GM21360 (cell line): Measurements from ENCODE around the gene PNO1.
"Not testable (repeated sequence)": the region's sequence is repeated elsewhere in the genome, so short reads cannot be mapped to it uniquely, and the experiment has no call there.

Experiments used
- ATAC-seq: cut with Tn5 transposase; IDR thresholded peaks from one replicate; pipeline ENCODE4 v1.9.1; 2021; ENCODE audit warnings: mild to moderate bottlenecking, moderate library complexity; ENCODE audit not compliant: unreplicated experiment

The PNO1 gene

DNA sequence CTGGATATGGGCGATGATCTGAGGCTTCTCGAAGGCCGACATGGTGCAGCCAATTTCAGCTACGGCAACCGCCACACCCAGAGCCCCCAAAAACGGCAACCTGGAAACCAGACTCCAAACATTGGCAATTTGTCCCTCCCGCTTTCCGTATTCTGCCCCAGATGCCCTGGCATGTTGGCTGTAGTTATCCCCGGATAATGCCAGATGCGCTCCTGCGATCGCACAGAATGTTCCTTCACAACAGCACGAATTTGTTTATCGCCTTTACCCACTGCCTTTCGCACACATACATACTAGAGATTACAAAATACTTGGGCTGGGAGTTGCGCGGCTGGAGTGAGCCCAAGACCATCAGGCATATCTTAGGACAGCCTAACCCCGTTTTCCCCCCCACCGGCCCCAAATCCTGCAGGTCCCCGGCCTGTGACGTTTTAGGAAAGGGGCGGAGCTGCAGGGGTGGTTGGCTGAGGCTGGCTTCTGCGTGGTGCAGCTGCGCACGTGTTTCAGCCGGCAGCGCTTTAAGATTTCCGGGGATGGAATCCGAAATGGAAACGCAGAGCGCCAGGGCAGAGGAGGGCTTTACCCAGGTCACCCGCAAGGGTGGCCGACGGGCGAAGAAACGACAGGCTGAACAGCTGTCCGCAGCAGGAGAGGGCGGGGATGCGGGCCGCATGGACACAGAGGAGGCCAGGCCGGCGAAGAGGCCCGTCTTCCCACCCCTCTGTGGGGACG lies at the start of gene PNO1:
Gene PNO1, plus strand, starts transcription at position 487 of the 732 bp plus-strand sequence. Its CDS starts 47 bp downstream, at position 534.
- peak; percentile 89 for ATAC-seq

DNA sequence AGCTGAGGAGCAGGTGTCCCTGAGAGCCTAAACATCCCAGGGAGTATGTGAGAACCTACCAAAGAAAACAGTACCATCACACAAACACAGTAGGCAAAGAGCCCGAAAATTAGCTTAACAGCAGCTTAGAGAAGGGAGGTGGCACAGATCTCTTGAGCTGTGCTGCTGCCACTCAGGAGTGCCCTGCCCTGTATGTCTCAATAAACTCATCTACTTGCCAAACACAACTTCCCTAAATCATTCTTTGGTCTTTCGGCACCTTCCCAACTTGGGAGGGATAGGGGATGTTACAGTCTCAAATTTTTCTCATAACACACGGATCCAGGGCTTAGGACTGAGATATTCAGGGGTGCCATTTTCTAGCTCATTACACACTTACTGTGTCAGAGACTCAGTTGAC lies 49.6 kb upstream of the PNO1 start:
- no peak for ATAC-seq

GRCh38 chr2:68110102-68110501 lies 47.6 kb upstream of the PNO1 start:
- ATAC-seq, result peak; percentile 92

GRCh38 chr2:68115965-68116364 lies 41.7 kb upstream of the PNO1 start:
- no peak for ATAC-seq

GRCh38 chr2:68117922-68118321 lies 39.8 kb upstream of the PNO1 start:
- ATAC-seq, result not testable (repeated sequence)

DNA sequence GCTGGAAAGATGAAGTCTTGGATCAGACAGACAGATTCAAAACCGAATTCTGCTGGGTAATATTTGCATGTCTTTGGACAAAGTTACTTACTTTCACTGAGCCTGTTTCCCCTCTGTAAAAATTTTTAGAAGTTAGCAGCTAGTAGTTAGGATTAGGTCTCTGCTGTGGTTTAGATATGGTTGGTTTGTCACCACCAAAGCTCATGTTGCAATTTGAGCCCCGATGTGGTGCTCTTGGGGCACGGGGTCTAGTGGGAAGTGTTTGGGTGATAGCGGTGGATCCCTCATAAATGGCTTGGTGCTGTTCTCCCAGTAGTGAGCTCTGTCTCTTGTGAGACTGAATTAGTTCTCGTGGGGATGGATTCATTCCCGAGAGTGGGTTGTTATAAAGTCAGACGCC lies 38.9 kb upstream of the PNO1 start:
- ATAC-seq, result no peak

DNA sequence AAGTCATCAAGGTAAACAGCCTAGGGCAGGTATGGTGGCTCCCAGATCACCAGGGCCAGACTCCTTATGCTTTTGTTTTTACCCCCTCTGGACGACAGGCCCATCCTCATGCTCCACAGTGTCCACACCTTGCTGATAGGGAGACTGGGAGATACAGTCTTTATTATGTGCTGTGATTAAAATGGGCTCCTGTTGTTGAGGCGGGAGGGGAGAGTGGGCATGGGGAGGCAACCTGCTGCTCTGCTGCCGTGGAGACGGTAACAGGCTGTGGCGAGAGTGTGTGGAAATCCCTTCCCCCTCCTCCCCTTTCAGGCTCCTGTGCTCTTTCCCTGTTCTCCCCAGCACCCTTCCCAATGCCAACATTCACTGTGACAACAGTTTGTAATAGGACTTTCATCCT lies 38.2 kb upstream of the PNO1 start:
- no peak for ATAC-seq

GRCh38 chr2:68121873-68122679 lies 35.6 kb upstream of the PNO1 start:
- ATAC-seq, result no peak

- ATAC-seq, result no peak
These were observed 35.1 kb upstream of the PNO1 start for GRCh38 chr2:68122680-68122964.

DNA sequence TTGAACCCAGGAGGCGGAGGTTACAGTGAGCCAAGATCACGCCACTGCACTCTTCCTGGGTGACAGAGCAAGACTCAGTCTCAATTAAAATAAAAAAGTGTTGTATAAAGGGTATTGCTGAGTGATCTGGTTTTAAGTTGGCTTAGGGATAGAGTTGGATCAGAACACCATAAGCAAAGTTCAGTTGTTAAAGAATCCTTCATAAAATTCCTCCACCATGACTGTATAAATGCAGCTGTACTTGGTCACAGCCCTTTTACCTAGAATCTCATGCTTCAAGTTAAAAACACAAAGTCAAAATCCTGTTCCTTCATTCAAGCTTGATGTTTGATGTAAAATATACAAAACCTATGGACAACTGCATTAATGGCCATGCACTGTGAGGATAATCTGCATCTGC lies 33.4 kb upstream of the PNO1 start:
- ATAC-seq, result no peak

DNA sequence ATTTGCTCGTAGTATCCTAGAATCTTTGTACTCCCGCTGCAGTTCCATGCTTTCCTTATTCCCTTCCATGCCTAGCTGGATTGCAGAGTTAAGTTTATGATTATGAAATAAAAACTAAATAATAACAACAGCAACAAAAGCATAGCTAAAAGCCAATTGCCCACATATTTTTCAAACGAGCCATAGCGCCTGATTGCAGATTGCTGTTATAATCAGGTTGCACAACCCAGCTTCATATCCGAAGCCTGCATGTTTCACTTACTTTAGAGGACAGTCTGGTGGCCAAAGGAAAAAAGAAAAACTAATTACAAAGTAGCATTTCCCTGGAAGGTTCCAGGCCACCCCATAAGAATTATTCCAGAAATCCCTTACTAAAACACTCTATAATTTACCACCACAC lies 31.9 kb upstream of the PNO1 start:
- no peak for ATAC-seq

GRCh38 chr2:68126561-68126960 lies 31.1 kb upstream of the PNO1 start:
- ATAC-seq, result no peak

GRCh38 chr2:68127358-68128242 lies 30.1 kb upstream of the PNO1 start:
- ATAC-seq, result no peak

- no peak for ATAC-seq
These were observed 23.6 kb upstream of the PNO1 start for GRCh38 chr2:68134120-68134519.

DNA sequence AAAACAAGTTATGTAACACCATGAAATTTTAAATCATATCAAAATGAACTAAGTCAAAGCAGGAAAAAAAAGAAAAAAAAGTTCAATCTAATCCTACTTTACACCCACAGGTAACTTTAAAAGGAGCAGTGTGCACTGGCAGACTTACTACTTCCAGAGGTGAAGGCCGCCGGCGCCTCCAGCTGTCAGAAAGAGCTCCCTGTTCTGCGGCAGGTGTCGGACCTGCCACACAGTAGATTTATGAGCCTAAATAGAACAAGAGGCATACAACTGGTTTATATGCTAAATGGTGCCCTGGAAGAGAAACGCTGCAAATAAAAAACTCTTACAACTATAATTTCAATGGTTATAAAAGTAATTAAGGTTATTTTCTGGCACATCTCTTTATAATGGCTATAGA lies 23.1 kb upstream of the PNO1 start:
- no peak for ATAC-seq

DNA sequence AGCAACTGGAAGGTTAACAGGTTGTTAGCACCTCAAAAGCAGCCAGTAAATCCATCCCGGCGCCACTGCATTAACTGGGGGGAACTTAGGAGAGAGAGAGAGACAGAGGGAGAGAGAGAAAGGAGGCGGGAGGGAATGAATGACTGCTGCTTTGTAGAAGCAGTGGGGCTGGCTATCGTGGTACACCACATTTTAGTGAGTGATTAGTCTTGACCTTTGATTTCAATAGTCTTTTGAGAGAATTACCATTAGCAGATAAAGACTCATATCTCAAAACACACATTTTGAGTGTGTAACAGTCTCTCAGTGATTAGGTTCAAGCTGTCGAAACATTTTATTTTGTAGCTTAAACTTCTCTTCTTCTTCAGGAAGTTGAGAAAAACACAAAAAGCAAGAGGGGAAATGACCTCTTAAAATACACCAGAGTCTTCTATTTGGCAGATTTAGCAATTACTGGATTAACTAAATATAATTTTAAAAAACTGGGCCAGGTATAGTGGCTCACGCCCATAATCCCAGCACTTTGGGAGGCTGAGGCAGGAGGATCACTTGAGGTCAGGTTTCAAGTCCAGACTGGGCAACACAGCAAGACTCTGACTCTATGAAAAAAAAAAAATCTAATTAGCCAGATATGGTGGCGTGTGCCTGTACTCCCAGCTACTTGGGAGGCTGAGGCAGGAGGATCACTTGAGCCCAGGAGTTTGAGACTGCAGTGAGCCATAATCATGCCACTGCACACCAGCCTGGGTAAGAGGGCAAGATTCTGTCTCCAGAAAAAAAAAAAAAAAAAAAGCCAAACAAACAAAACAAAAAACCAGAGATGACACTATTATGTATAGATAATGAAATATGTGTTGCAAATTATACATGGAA lies 22.0 kb upstream of the PNO1 start:
- no peak for ATAC-seq

DNA sequence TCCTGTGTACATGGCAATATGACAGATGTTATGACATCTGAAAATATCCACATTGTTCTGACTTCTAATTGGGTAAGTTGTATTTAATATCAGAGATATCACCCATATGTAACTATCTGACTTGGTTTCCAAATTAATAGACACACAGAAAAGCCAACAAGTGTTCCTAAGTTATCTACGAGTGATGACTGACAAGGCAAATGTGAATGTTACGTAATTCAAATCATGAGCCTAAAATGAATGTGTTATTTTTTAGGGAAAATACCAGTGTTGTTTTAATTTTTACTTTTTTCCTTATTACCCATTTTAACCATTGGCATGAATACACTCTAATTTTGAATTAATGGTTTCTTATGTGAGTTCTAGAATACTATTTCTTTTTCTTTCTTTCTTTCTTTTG lies 15.8 kb upstream of the PNO1 start:
- ATAC-seq, result no peak

GRCh38 chr2:68151037-68151436 lies 6.7 kb upstream of the PNO1 start:
- ATAC-seq, result no peak

DNA sequence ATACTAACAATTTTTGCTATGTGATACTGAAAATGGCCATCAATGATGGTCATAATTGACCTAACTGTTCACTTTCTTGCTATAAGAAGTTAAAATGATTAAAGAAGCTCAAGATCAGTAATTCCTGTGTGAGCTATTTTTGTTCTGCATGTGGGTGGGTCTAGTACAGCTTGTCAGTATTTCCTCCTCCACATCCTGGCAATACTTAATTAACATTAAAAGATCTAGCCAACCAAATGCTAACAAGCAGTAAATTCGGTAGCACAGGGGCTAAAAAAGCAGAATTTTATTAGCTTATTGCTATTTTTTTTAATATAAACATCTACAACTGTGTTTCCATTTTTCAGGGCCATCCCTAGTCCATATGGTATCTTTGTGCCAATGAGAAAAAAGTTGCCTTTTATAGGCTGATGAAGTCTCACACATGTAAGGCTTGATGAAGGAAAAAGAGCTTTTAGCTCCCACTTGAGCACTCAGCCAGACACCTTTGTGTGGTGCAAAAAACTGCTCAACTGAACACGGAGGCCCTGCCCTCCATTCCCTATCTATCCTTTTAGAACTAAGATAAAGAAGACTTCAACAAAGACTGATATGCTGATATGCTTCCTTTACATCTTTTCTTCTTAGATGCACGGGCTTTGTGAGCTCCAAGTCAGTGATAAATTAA lies 4.9 kb upstream of the PNO1 start:
- ATAC-seq, result no peak

DNA sequence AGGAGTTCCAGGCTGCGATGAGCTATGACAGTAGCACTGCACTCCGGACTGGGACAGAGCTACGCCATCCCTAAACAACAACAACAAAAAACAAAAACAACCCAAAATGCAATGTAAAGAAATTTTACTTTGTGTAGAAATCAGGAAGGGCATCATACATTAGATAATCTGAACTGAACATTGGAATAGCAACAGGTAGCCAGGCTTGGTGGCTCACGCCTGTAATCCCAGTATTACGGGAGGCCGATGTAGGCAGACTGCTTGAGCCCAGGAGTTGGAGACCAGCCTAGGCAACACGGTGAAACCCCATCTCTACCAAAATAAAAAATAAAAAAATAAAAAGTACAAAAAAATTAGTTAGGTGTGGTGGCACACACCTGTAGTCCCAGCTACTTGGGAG lies 2.1 kb upstream of the PNO1 start:
- ATAC-seq, result no peak
